HepG2 (cell line): Measurements from ENCODE around the gene PGPEP1. TPM values are rescaled to one million over a fixed set of nuclear protein-coding genes. Genes with fewer than 3 reads are reported as not detected.

Experiments used
- AGO2 ChIP-seq: fragments of 200-400 bp; formaldehyde crosslinking; optimal IDR thresholded peaks from 2 replicates; pipeline ENCODE3; 2017; ENCODE audit warnings: mild to moderate bottlenecking, low read depth, low read length, moderate library complexity
- CAMTA2 ChIP-seq: sonication (generic); formaldehyde crosslinking; IDR thresholded peaks from 2 replicates; pipeline ENCODE4 v1.4.0; 2020; ENCODE audit warnings: mild to moderate bottlenecking, missing genetic modification reagents, borderline replicate concordance
- HOXA9 ChIP-seq: sonication (generic); formaldehyde crosslinking; IDR thresholded peaks from 2 replicates; pipeline ENCODE4 v1.8.1; 2022; ENCODE audit warnings: missing genetic modification reagents, mild to moderate bottlenecking, moderate library complexity, borderline replicate concordance
- KDM4B ChIP-seq: sonication (generic); formaldehyde crosslinking; IDR thresholded peaks from 2 replicates; pipeline ENCODE4 v1.4.0; 2020; ENCODE audit warnings: missing genetic modification reagents
- KLF6 ChIP-seq: IDR thresholded peaks from 2 replicates; pipeline ENCODE4 v1.8.0; 2016; ENCODE audit warnings: missing biosample characterization, missing genetic modification reagents
- MTF1 ChIP-seq: sonication (generic); formaldehyde crosslinking; IDR thresholded peaks from 2 replicates; pipeline ENCODE4 v1.5.0; 2020; ENCODE audit warnings: missing genetic modification reagents
- PITX1 ChIP-seq: sonication (generic); formaldehyde crosslinking; IDR thresholded peaks from 2 replicates; pipeline ENCODE4 v1.5.1; 2020; ENCODE audit warnings: mild to moderate bottlenecking, missing genetic modification reagents
- SMAD1 ChIP-seq: sonication (generic); formaldehyde crosslinking; IDR thresholded peaks from 2 replicates; pipeline ENCODE4 v1.4.0; 2020; ENCODE audit warnings: missing genetic modification reagents, low read depth, mild to moderate bottlenecking, borderline replicate concordance
- SP140L ChIP-seq: sonication (generic); formaldehyde crosslinking; IDR thresholded peaks from 2 replicates; pipeline ENCODE4 v1.4.0; 2020; ENCODE audit warnings: missing genetic modification reagents, borderline replicate concordance
- TEAD2 ChIP-seq: sonication (generic); formaldehyde crosslinking; IDR thresholded peaks from 2 replicates; pipeline ENCODE4 v1.9.0; 2021; ENCODE audit warnings: missing genetic modification reagents
- THAP11 ChIP-seq: IDR thresholded peaks from 2 replicates; pipeline ENCODE4 v1.6.1; 2016; ENCODE audit warnings: missing biosample characterization, missing genetic modification reagents
- YEATS4 ChIP-seq: sonication (generic); formaldehyde crosslinking; IDR thresholded peaks from 2 replicates; pipeline ENCODE4 v1.4.0; 2020; ENCODE audit warnings: missing genetic modification reagents, borderline replicate concordance
- ZBTB20 ChIP-seq: sonication (generic); formaldehyde crosslinking; IDR thresholded peaks from 2 replicates; pipeline ENCODE4 v1.8.1; 2023; ENCODE audit warnings: missing genetic modification reagents, low read depth, mild to moderate bottlenecking, borderline replicate concordance
- ZNF260 ChIP-seq: sonication (generic); formaldehyde crosslinking; IDR thresholded peaks from 2 replicates; pipeline ENCODE4 v1.4.0; 2020; ENCODE audit warnings: missing genetic modification reagents, low read depth, mild to moderate bottlenecking, borderline replicate concordance
- ZNF343 ChIP-seq: sonication (generic); formaldehyde crosslinking; IDR thresholded peaks from 2 replicates; pipeline ENCODE4 v1.4.0; 2020; ENCODE audit warnings: mild to moderate bottlenecking, missing genetic modification reagents
- ZNF552 ChIP-seq: sonication (generic); formaldehyde crosslinking; IDR thresholded peaks from 2 replicates; pipeline ENCODE4 v1.9.0; 2022; ENCODE audit warnings: missing genetic modification reagents, mild to moderate bottlenecking, borderline replicate concordance
- ZNF746 ChIP-seq: sonication (generic); formaldehyde crosslinking; IDR thresholded peaks from 2 replicates; pipeline ENCODE4 v1.8.0; 2022; ENCODE audit warnings: mild to moderate bottlenecking, missing genetic modification reagents
- ZNF775 ChIP-seq: sonication (generic); formaldehyde crosslinking; IDR thresholded peaks from 2 replicates; pipeline ENCODE4 v1.4.0; 2020; ENCODE audit warnings: missing genetic modification reagents, mild to moderate bottlenecking, moderate library complexity, borderline replicate concordance
- ZNF841 ChIP-seq: sonication (generic); formaldehyde crosslinking; IDR thresholded peaks from 2 replicates; pipeline ENCODE4 v1.8.1; 2023; ENCODE audit warnings: missing genetic modification reagents, borderline replicate concordance
- polyA plus RNA-seq, 8 experiments: library from polyadenylated mRNA; depleted of rRNA in 3 of 8; stranded (reverse) in 7 of 8; unstranded in 1 of 8; fragments of >200 nt; fragmentation: Illumina TruSeq in 4 of 8; extraction: Trizol in 4 of 8; gene quantifications; 2 replicates each; pipeline versions ENCODE4 v1.2.1 to v1.2.3, GENCODE V29; 2011 to 2016; ENCODE audit warnings: low read depth in 4 of 8, missing spikeins in 1 of 8, mixed read lengths in 1 of 8; ENCODE audit not compliant: insufficient read depth in 1 of 8
- total RNA-seq, 5 experiments: library from RNA; depleted of rRNA; stranded (reverse); fragments of >200 nt; fragmentation: Illumina TruSeq; extraction: Trizol; gene quantifications; 2 replicates each; pipeline ENCODE4 v1.2.3, GENCODE V29; 2016; ENCODE audit warnings: low read depth in 1 of 5
- TF ChIP-seq, protein P1 (sequence below): sonication (generic); formaldehyde crosslinking; IDR thresholded peaks from 2 replicates; pipeline ENCODE4 v1.4.0; 2020; ENCODE audit warnings: mild to moderate bottlenecking, missing genetic modification reagents
- TF ChIP-seq, protein P2 (sequence below): sonication (generic); formaldehyde crosslinking; IDR thresholded peaks from 2 replicates; pipeline ENCODE4 v1.4.0; 2020; ENCODE audit warnings: mild to moderate bottlenecking, low read depth, missing genetic modification reagents
- TF ChIP-seq, protein P3 (sequence below): sonication (generic); formaldehyde crosslinking; conservative IDR thresholded peaks from 2 replicates; pipeline ENCODE4 v1.4.0; 2020; ENCODE audit warnings: missing genetic modification reagents
- TF ChIP-seq, protein P4 (sequence below): IDR thresholded peaks from 2 replicates; pipeline ENCODE4 v1.6.1; 2016; ENCODE audit warnings: low read depth

PGPEP1 gene
- total and polyA plus RNA-seq, 2 of the 13 experiments (the other 11 are each of a cell fraction or from before 2014, with no cell fraction given) = 53.1 to 56.6 TPM

- TF ChIP-seq, protein P1, sequence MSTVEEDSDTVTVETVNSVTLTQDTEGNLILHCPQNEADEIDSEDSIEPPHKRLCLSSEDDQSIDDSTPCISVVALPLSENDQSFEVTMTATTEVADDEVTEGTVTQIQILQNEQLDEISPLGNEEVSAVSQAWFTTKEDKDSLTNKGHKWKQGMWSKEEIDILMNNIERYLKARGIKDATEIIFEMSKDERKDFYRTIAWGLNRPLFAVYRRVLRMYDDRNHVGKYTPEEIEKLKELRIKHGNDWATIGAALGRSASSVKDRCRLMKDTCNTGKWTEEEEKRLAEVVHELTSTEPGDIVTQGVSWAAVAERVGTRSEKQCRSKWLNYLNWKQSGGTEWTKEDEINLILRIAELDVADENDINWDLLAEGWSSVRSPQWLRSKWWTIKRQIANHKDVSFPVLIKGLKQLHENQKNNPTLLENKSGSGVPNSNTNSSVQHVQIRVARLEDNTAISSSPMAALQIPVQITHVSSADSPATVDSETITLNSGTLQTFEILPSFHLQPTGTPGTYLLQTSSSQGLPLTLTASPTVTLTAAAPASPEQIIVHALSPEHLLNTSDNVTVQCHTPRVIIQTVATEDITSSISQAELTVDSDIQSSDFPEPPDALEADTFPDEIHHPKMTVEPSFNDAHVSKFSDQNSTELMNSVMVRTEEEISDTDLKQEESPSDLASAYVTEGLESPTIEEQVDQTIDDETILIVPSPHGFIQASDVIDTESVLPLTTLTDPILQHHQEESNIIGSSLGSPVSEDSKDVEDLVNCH (CRISPR knock-in tag) = 0 out of 2 replicates have a peak, but pooled peaks have one; percentile 60
- TF ChIP-seq KLF6 (peak; percentile 77; the same call in 1 of the 2 replicates), PITX1 (CRISPR knock-in tag) (peak; percentile 77; the same call in 1 of the 2 replicates), HOXA9 (no peak), KDM4B (CRISPR knock-in tag) (no peak), ZNF775 (CRISPR knock-in tag) (peak; percentile 83; the same call in 1 of the 2 replicates), SMAD1 (0 out of 2 replicates have a peak, but pooled peaks have one; percentile 24), TEAD2 (CRISPR knock-in tag) (no peak), THAP11 (CRISPR knock-in tag) (no peak), ZNF260 (CRISPR knock-in tag) (no peak), ZBTB20 (no peak), YEATS4 (CRISPR knock-in tag) (peak; percentile 29; the same call in 1 of the 2 replicates), CAMTA2 (no peak), ZNF552 (no peak), ZNF343 (CRISPR knock-in tag) (peak; percentile 76; the same call in 1 of the 2 replicates), ZNF841 (CRISPR knock-in tag) (no peak), SP140L (CRISPR knock-in tag) (no peak), ZNF746 (CRISPR knock-in tag) (peak; percentile 43), MTF1 (CRISPR knock-in tag) (no peak), AGO2 (peak; percentile 68)
- TF ChIP-seq, protein P2, sequence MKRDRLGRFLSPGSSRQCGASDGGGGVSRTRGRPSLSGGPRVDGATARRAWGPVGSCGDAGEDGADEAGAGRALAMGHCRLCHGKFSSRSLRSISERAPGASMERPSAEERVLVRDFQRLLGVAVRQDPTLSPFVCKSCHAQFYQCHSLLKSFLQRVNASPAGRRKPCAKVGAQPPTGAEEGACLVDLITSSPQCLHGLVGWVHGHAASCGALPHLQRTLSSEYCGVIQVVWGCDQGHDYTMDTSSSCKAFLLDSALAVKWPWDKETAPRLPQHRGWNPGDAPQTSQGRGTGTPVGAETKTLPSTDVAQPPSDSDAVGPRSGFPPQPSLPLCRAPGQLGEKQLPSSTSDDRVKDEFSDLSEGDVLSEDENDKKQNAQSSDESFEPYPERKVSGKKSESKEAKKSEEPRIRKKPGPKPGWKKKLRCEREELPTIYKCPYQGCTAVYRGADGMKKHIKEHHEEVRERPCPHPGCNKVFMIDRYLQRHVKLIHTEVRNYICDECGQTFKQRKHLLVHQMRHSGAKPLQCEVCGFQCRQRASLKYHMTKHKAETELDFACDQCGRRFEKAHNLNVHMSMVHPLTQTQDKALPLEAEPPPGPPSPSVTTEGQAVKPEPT (CRISPR knock-in tag) = 0 out of 2 replicates have a peak, but pooled peaks have one; percentile 52
- TF ChIP-seq, protein P3, sequence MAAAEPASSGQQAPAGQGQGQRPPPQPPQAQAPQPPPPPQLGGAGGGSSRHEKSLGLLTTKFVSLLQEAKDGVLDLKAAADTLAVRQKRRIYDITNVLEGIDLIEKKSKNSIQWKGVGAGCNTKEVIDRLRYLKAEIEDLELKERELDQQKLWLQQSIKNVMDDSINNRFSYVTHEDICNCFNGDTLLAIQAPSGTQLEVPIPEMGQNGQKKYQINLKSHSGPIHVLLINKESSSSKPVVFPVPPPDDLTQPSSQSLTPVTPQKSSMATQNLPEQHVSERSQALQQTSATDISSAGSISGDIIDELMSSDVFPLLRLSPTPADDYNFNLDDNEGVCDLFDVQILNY (CRISPR knock-in tag) = no peak
- TF ChIP-seq, protein P4, sequence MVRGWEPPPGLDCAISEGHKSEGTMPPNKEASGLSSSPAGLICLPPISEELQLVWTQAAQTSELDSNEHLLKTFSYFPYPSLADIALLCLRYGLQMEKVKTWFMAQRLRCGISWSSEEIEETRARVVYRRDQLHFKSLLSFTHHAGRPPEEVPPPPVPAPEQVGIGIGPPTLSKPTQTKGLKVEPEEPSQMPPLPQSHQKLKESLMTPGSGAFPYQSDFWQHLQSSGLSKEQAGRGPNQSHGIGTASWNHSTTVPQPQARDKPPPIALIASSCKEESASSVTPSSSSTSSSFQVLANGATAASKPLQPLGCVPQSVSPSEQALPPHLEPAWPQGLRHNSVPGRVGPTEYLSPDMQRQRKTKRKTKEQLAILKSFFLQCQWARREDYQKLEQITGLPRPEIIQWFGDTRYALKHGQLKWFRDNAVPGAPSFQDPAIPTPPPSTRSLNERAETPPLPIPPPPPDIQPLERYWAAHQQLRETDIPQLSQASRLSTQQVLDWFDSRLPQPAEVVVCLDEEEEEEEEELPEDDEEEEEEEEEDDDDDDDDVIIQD = no peak
These were observed 22.2 kb upstream of the PGPEP1 start (continued) for GRCh38 chr19:18317961-18318800.
